ENCODE results near the gene MTHFR. TPM values are rescaled to one million over a fixed set of nuclear protein-coding genes. Genes with fewer than 3 reads are reported as not detected.

The MTHFR gene
- total and polyA plus RNA-seq, 12 donors: 17.7 to 75.8 (median 39.1) TPM

DNA sequence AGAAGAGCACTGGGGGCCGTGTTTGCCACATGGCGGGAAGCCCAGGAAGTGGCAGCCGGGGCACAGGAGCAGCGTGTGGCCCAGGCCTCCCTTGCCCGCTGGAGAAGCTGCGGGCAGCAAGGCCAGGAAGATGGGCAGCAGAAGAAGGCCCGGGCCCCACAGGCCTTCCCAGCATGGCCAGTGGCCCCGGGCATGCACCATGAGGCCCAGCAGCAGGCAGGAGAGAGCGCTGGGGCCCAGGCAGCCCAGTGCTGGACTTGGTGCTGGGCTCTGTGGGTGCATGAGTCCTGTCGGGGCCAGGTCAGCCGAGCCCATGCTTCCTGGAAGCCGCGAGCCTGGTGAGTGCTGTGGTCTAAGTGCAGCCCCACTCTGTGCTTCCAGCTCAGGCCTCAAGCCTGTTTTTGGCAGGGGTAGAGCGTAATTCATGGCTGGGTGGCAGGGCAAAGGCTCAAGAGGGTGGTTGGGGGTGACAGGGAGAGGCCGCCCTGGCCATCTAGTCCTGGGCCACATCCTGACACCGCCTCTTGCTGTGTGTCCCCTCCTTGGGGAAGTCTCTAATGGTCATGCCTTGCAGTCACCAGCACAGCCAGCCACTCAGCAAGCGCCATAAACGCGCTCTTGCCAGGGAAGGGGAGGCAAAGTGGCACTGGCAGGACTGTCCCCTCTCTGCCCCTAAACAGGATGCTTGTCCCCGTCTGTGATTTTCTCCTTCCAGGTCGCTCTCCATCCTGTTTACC, 21.3 kb downstream of the MTHFR start:
- 71 to 78% methylated on average over 19 to 21 of the region's 21 CpGs for WGBS, 2 donors
- Histone ChIP-seq H3K9me3 (no peaks in the 10 kb centered on the region), H3K27ac (peak overlapping the region; percentile 31 to 99 (median 85)), H3K4me3 (peak overlapping the region in 9 of 10 donors; percentile 12 to 51 (median 40)), H3K27me3 (no peaks in the 10 kb centered on the region), H3K4me1 (peaks cover 35 to 54% (median 50%) of the 10 kb centered on the region in 9 donors), H3K36me3 (peaks cover 0 to 13% (median 0%) of the 10 kb centered on the region in 9 donors)
- DNase-seq: no peak
- no peak for TF ChIP-seq CTCF (IDR thresholded peaks at IDR 0.05)
- intact Hi-C loops (cut with DNase I): loop anchor here in 1 of 10 donors (5.0 kb wide), 1 partner anchor 47 kb away; the partner anchor contains the start of gene AGTRAP
- ATAC-seq: peak in 4 of 8 donors; percentile 0 to 21 (median 3)

DNA sequence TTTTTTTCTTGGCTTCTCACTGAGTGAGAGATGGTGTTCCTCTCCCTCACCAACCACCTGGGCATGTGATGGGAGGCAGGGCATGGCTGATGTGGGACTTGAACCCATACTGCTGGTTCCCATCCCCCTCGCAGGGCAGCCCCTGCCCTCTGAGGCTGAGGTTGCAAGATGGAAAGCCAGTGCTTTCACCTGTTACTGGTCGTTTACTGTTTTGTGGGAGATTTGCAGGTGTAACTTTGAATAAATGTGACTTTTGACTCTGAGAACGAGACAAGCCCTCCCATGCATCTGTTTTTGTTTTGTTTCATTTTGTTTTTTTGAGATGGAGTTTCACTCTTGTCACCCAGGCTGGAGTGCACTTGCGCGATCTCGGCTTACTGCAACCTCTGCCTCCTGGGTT, 22.2 kb downstream of the MTHFR start:
- no peaks in the 10 kb centered on the region for H3K9me3 ChIP-seq
- peaks cover 0 to 6% (median 0%) of the 10 kb centered on the region in 9 donors for H3K36me3 ChIP-seq
- DNase-seq: no peak
- no peaks in the 10 kb centered on the region for H3K27me3 ChIP-seq
- 94 to 96% methylated on average over 6 of the region's 6 CpGs for WGBS, 2 donors
- intact Hi-C loops (cut with DNase I): loop anchor here in 1 of 10 donors (5.0 kb wide), 1 partner anchor 46 kb away; the partner anchor contains the start of gene AGTRAP
- H3K4me1 ChIP-seq: peaks cover 30 to 45% (median 42%) of the 10 kb centered on the region in 9 donors
- no peak overlapping the region for H3K4me3 ChIP-seq
- no peak for ATAC-seq
- no peak overlapping the region for H3K27ac ChIP-seq
- no peak for TF ChIP-seq CTCF (IDR thresholded peaks at IDR 0.05)

- TF ChIP-seq CTCF (IDR thresholded peaks at IDR 0.05): no peak
- WGBS, 2 donors: 82% methylated on average over 6 of the region's 6 CpGs
- Histone ChIP-seq H3K36me3 (no peaks in the 10 kb centered on the region), H3K4me1 (peaks cover 18 to 32% (median 28%) of the 10 kb centered on the region in 9 donors), H3K9me3 (no peaks in the 10 kb centered on the region), H3K27me3 (no peaks in the 10 kb centered on the region), H3K27ac (no peak overlapping the region), H3K4me3 (no peak overlapping the region)
- DNase-seq: no peak
- no peak for ATAC-seq
- intact Hi-C loops (cut with DNase I): loop anchor here in 1 of 10 donors (5.0 kb wide), 1 partner anchor 45 kb away; the partner anchor contains the start of gene AGTRAP
Observed at GRCh38 chr1:11782127-11782708, 23.5 kb downstream of the MTHFR start.

DNA sequence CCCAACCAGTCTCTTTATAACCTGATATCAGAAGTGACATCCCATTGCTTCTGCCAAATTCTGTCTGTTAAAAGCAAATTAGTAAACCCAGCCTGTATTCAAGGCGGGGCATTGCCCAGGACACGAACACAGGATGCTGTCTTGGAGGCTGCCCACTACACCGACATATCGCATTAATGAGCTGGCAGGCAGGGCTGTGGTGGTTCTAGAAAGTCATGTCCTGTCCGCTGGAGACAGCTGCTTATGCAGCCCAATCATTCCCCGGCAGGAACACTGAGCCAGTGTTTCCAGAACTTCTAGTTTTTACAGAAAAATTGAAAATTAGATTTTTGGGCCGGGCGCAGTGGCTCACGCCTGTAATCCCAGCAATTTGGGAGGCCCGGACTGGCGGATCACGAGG, 24.5 kb downstream of the MTHFR start:
- no peaks in the 10 kb centered on the region for H3K27me3 ChIP-seq
- H3K4me1 ChIP-seq: peaks cover 10 to 23% (median 19%) of the 10 kb centered on the region in 9 donors
- no peak overlapping the region for H3K27ac ChIP-seq
- no peak overlapping the region for H3K4me3 ChIP-seq
- H3K9me3 ChIP-seq: no peaks in the 10 kb centered on the region
- H3K36me3 ChIP-seq: no peaks in the 10 kb centered on the region
- no peak for DNase-seq
- WGBS, 2 donors: 82 to 86% methylated on average over 12 of the region's 12 CpGs
- TF ChIP-seq CTCF (IDR thresholded peaks at IDR 0.05): no peak
- intact Hi-C loops (cut with DNase I): loop anchor here in 1 of 10 donors (5.0 kb wide), 1 partner anchor 44 kb away; the partner anchor contains the start of gene AGTRAP
- ATAC-seq: no peak

Data from heart right ventricle (tissue), 16 donors.